Measurements from ENCODE around the gene TFCP2L1. TPM values are rescaled to one million over a fixed set of nuclear protein-coding genes. Genes with fewer than 3 reads are reported as not detected.
"Not testable (repeated sequence)": the region's sequence is repeated elsewhere in the genome, so short reads cannot be mapped to it uniquely, and the experiment has no call there.

TFCP2L1 gene
- total RNA-seq, 2 experiments from 2014 or later = 0.17 to 0.30 TPM

DNA sequence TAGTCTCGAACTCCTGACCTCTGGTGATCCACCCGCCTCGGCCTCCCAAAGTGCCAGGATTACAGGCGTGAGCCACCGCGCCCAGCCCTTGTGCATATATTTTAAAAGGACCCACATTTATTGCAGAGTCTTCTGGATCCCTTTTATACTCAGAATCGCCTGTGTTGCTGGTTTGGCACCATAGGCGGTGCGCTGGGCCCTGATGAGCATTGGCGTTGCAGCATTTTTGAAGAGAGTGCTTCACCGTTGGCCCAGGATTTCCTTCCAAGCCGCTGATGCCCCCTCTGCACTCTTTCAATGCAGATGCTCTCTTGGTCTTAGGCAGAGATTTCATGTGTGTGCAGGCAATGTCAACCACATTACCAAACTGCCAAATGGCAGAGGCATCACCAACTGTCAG is 13.5 kb upstream of the TFCP2L1 start:
- H3K27ac Mint-ChIP-seq = no peak overlapping the region
- POLR2A ChIA-PET = no interaction called here
- Histone ChIP-seq H3K4me1 (ENCODE audit: insufficient read depth, low read length) (no peaks in the 10 kb centered on the region), H3K27me3 (ENCODE audit: control insufficient read depth in 1 of 2, insufficient read depth in 2 of 2, low read length in 2 of 2) (no peaks in the 10 kb centered on the region), H3K27ac (ENCODE audit: low read depth in 1 of 2, low read length in 2 of 2) (no peak overlapping the region), H3K4me3 (ENCODE audit: low read length) (no peak overlapping the region), H3K36me3 (ENCODE audit: insufficient read depth, low read length) (no peaks in the 10 kb centered on the region), H3K9me3 (ENCODE audit: control insufficient read depth in 1 of 2, insufficient read depth in 1 of 2, low read length in 2 of 2) (peaks cover 0 to 6% of the 10 kb centered on the region in 2 experiments)
- H3K36me3 Mint-ChIP-seq (ENCODE audit: low read depth) = no peaks in the 10 kb centered on the region
- TF ChIP-seq, protein P1, sequence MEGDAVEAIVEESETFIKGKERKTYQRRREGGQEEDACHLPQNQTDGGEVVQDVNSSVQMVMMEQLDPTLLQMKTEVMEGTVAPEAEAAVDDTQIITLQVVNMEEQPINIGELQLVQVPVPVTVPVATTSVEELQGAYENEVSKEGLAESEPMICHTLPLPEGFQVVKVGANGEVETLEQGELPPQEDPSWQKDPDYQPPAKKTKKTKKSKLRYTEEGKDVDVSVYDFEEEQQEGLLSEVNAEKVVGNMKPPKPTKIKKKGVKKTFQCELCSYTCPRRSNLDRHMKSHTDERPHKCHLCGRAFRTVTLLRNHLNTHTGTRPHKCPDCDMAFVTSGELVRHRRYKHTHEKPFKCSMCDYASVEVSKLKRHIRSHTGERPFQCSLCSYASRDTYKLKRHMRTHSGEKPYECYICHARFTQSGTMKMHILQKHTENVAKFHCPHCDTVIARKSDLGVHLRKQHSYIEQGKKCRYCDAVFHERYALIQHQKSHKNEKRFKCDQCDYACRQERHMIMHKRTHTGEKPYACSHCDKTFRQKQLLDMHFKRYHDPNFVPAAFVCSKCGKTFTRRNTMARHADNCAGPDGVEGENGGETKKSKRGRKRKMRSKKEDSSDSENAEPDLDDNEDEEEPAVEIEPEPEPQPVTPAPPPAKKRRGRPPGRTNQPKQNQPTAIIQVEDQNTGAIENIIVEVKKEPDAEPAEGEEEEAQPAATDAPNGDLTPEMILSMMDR (IDR thresholded peaks at IDR 0.05) = no peak
- H3K9me3 Mint-ChIP-seq = no peaks in the 10 kb centered on the region
- intact Hi-C loops (cut with DNase I, micrococcal nuclease) = no loop called here
- CTCF ChIA-PET = no interaction called here
- ATAC-seq (ENCODE audit: poor library complexity) (no peak), DNase-seq (no peak)
- no peaks in the 10 kb centered on the region for H3K4me1 Mint-ChIP-seq (ENCODE audit: low read depth)
- peaks cover 33% of the 10 kb centered on the region for H3K27me3 Mint-ChIP-seq
- H3K4me3 Mint-ChIP-seq = no peak overlapping the region

DNA sequence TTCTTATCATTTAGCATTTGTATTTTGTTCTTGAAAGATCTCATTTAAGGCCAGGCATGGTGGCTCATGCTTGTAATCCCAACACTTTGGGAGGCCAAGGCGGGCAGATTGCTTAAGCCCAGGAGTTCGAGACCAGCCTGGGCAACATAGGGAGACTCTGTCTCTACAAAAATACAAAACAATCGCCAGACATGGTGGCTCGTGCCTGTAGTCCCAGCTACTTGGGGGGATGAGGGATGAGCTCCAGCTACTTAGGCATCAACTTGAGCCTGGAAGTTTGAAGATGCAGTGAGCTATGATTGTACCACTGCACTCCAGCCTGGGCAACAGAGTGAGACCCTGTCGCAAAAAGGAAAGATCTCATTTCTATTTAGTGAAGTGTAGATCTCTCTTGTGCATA is 12.9 kb upstream of the TFCP2L1 start:
- H3K4me3 ChIP-seq (ENCODE audit: low read length); H3K27ac Mint-ChIP-seq; intact Hi-C loops (cut with DNase I, micrococcal nuclease); DNase-seq; H3K4me1 ChIP-seq (ENCODE audit: insufficient read depth, low read length); CTCF ChIA-PET; POLR2A ChIA-PET; H3K9me3 Mint-ChIP-seq; ATAC-seq (ENCODE audit: poor library complexity); H3K27ac ChIP-seq (ENCODE audit: low read depth in 1 of 2, low read length in 2 of 2); H3K36me3 Mint-ChIP-seq (ENCODE audit: low read depth); H3K36me3 ChIP-seq (ENCODE audit: insufficient read depth, low read length); H3K9me3 ChIP-seq (ENCODE audit: control insufficient read depth in 1 of 2, insufficient read depth in 1 of 2, low read length in 2 of 2); H3K4me3 Mint-ChIP-seq; H3K4me1 Mint-ChIP-seq (ENCODE audit: low read depth); H3K27me3 ChIP-seq (ENCODE audit: control insufficient read depth in 1 of 2, insufficient read depth in 2 of 2, low read length in 2 of 2): not testable (repeated sequence)
- H3K27me3 Mint-ChIP-seq = peaks cover 30% of the 10 kb centered on the region

DNA sequence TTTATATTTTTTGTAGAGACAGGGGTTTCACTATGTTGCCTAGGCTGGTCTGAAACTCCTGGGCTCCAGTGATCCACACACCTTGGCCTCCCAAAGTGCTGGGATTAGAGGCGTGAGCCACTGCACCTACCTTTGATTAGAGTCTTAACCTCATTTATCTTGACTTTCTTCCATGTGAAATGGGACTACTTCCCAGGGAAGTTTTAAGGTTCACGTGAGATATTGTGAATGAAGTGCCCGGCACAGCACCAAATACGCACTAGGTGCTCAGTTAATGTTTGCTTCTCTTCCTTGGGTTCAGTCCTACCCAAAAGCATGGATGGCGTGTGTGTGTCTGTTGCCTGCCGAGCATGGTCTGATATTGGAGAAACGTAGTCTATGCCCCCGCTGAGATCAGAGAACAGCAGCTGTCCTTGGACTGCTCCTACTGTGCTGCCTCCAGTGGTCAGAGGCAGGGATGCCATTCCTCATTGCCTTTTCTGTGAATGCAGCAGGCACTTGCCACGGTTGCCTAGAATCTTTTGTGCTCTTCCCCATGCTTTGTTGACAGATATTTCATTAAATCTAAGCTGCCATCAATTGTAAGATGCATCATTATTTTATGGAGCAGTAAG is 12.3 kb upstream of the TFCP2L1 start:
- Mint-ChIP-seq H3K27me3 (peaks cover 27% of the 10 kb centered on the region), H3K36me3 (ENCODE audit: low read depth) (no peaks in the 10 kb centered on the region), H3K27ac (no peak overlapping the region), H3K9me3 (no peaks in the 10 kb centered on the region), H3K4me1 (ENCODE audit: low read depth) (no peaks in the 10 kb centered on the region), H3K4me3 (no peak overlapping the region)
- intact Hi-C loops (cut with DNase I, micrococcal nuclease) = no loop called here
- peaks cover 0 to 7% of the 10 kb centered on the region in 2 experiments for H3K9me3 ChIP-seq (ENCODE audit: control insufficient read depth in 1 of 2, insufficient read depth in 1 of 2, low read length in 2 of 2)
- no peak overlapping the region for H3K27ac ChIP-seq (ENCODE audit: low read depth in 1 of 2, low read length in 2 of 2)
- H3K4me1 ChIP-seq (ENCODE audit: insufficient read depth, low read length) = no peaks in the 10 kb centered on the region
- DNase-seq (no peak), ATAC-seq (ENCODE audit: poor library complexity) (no peak)
- H3K36me3 ChIP-seq (ENCODE audit: insufficient read depth, low read length) = no peaks in the 10 kb centered on the region
- CTCF ChIA-PET = no interaction called here
- no peaks in the 10 kb centered on the region for H3K27me3 ChIP-seq (ENCODE audit: control insufficient read depth in 1 of 2, insufficient read depth in 2 of 2, low read length in 2 of 2)
- POLR2A ChIA-PET = no interaction called here
- H3K4me3 ChIP-seq (ENCODE audit: low read length) = no peak overlapping the region
- TF ChIP-seq, protein P1 (IDR thresholded peaks at IDR 0.05) = peak; percentile 16
